CD14-positive monocyte (primary cell): Measurements from ENCODE around the gene CCDC174. TPM values are rescaled to one million over a fixed set of nuclear protein-coding genes. Genes with fewer than 3 reads are reported as not detected.

Experiments
- DNase-seq, 3 donors: peaks; one replicate each; pipeline ENCODE4 v3.0.0-alpha.2; 2011 to 2022
- H2AFZ ChIP-seq: 2 replicates; pipeline ENCODE4 v1.6.0; 2012; ENCODE audit warnings: mild to moderate bottlenecking, low read depth, low read length, inconsistent platforms; ENCODE audit not compliant: insufficient read depth, poor library complexity, severe bottlenecking
- H3K27ac ChIP-seq, 2 donors: 1 replicate in 1 of 2; 2 replicates in 1 of 2; pipeline ENCODE4 v1.5.1; 2012 to 2013; ENCODE audit warnings: low read length in 2 of 2, control low read depth in 1 of 2, inconsistent platforms in 1 of 2, low read depth in 1 of 2, mild to moderate bottlenecking in 1 of 2
- H3K27me3 ChIP-seq, 2 donors: one replicate each; pipeline versions ENCODE4 v1.6.0 to v1.6.1; 2011 to 2013; ENCODE audit warnings: low read length in 2 of 2; ENCODE audit not compliant: control insufficient read depth in 2 of 2, insufficient read depth in 2 of 2
- H3K36me3 ChIP-seq, 2 donors: replicated peaks in 1 of 2; 1 replicate in 1 of 2; 2 replicates in 1 of 2; pipeline versions ENCODE4 v1.5.1 to v1.6.1; 2012 to 2013; ENCODE audit warnings: low read length in 2 of 2, control low read depth in 1 of 2, inconsistent platforms in 1 of 2, mild to moderate bottlenecking in 1 of 2; ENCODE audit not compliant: insufficient read depth in 2 of 2, control insufficient read depth in 1 of 2
- H3K4me1 ChIP-seq, 2 donors: 1 replicate in 1 of 2; 2 replicates in 1 of 2; pipeline versions ENCODE4 v1.5.1 to v1.6.1; 2012 to 2013; ENCODE audit warnings: low read length in 2 of 2, control low read depth in 1 of 2, inconsistent platforms in 1 of 2, mild to moderate bottlenecking in 1 of 2, moderate library complexity in 1 of 2; ENCODE audit not compliant: insufficient read depth in 2 of 2, control insufficient read depth in 1 of 2
- H3K4me2 ChIP-seq: replicated peaks from 2 replicates; pipeline ENCODE3; 2012; ENCODE audit warnings: low read length, moderate library complexity, mild to moderate bottlenecking; ENCODE audit not compliant: poor library complexity, severe bottlenecking; ENCODE audit errors: extremely low read depth
- H3K4me3 ChIP-seq, 3 experiments: fragments of 200-600 bp in 1 of 3; sonication (generic) in 1 of 3; replicated peaks in 1 of 3; 1 replicate in 2 of 3; 2 replicates in 1 of 3; pipeline ENCODE4 v1.5.1; 2011 to 2013; ENCODE audit warnings: low read length in 3 of 3, mild to moderate bottlenecking in 3 of 3, control low read depth in 2 of 3, low read depth in 2 of 3, inconsistent platforms in 1 of 3, moderate library complexity in 1 of 3
- H3K79me2 ChIP-seq: 2 replicates; pipeline ENCODE4 v1.6.0; 2012; ENCODE audit warnings: mild to moderate bottlenecking, control low read depth, inconsistent platforms, low read length, moderate library complexity; ENCODE audit not compliant: insufficient read depth
- H3K9ac ChIP-seq: 2 replicates; pipeline ENCODE4 v1.6.0; 2017; ENCODE audit warnings: low read length, mild to moderate bottlenecking; ENCODE audit not compliant: insufficient read depth, poor library complexity, severe bottlenecking
- H3K9me3 ChIP-seq, 2 donors: replicated peaks in 1 of 2; 1 replicate in 1 of 2; 2 replicates in 1 of 2; pipeline versions ENCODE4 v1.5.1 to v1.6.1; 2012 to 2013; ENCODE audit warnings: low read length in 2 of 2, control low read depth in 1 of 2; ENCODE audit not compliant: control insufficient read depth in 1 of 2, insufficient read depth in 1 of 2
- H4K20me1 ChIP-seq: 2 replicates; pipeline ENCODE4 v1.6.0; 2012; ENCODE audit warnings: mild to moderate bottlenecking, low read length, control low read depth, moderate library complexity; ENCODE audit not compliant: insufficient read depth
- H3K27ac Mint-ChIP-seq, 7 donors: one replicate each; pipeline ENCODE4 v1.8.0; 2020; ENCODE audit warnings: mild to moderate bottlenecking in 7 of 7, mixed read lengths in 7 of 7, moderate library complexity in 6 of 7, inconsistent platforms in 2 of 7
- H3K27me3 Mint-ChIP-seq, 3 donors: one replicate each; pipeline ENCODE4 v1.8.0; 2021 to 2022; ENCODE audit warnings: low read depth in 3 of 3, mild to moderate bottlenecking in 3 of 3, mixed read lengths in 3 of 3, moderate library complexity in 3 of 3, inconsistent platforms in 1 of 3
- H3K36me3 Mint-ChIP-seq, 2 donors: one replicate each; pipeline ENCODE4 v1.8.0; 2020; ENCODE audit warnings: mixed read lengths in 2 of 2, inconsistent platforms in 1 of 2, mild to moderate bottlenecking in 1 of 2
- H3K4me1 Mint-ChIP-seq: one replicate; pipeline ENCODE4 v1.8.0; 2020; ENCODE audit warnings: mild to moderate bottlenecking, mixed read lengths
- H3K4me3 Mint-ChIP-seq, 2 donors: one replicate each; pipeline ENCODE4 v1.8.0; 2020; ENCODE audit warnings: mild to moderate bottlenecking in 2 of 2, mixed read lengths in 2 of 2, moderate library complexity in 1 of 2
- H3K9me3 Mint-ChIP-seq, 7 donors: one replicate each; pipeline ENCODE4 v1.8.0; 2020 to 2022; ENCODE audit warnings: mixed read lengths in 7 of 7, mild to moderate bottlenecking in 6 of 7, moderate library complexity in 6 of 7, inconsistent platforms in 2 of 7
- CTCF ChIP-seq: fragments of 200-600 bp; IDR thresholded peaks from one replicate; pipeline ENCODE4 v1.8.0; 2022; ENCODE audit warnings: antibody characterized with exemption, mild to moderate bottlenecking
- WGBS: methylation state at CpG from one replicate; pipeline ENCODE4 v1.1.5; 2013; ENCODE audit warnings: missing lambda C conversion rate; ENCODE audit not compliant: insufficient coverage; 5-methylcytosine and 5-hydroxymethylcytosine counted together
- intact Hi-C, 2 donors: fragments of 100-400 bp; cut with micrococcal nuclease; formaldehyde crosslinking; loops; one replicate each; pipeline versions ENCODE4 v1.15.0 to v1.15.1; 2023
- polyA plus RNA-seq, 3 donors: library from polyadenylated mRNA; depleted of rRNA in 1 of 3; unstranded in 2 of 3; stranded (reverse) in 1 of 3; fragments of 300-500 nt in 2 of 3; fragments of >200 nt in 1 of 3; fragmentation: Illumina TruSeq in 2 of 3; gene quantifications; 1 replicate in 2 of 3; 2 replicates in 1 of 3; pipeline ENCODE4 v1.2.3, GENCODE V29; 2012 to 2021

The CCDC174 gene
- polyA plus RNA-seq, 3 donors, result 6.2 to 7.9 (median 7.4) TPM

- Histone ChIP-seq H3K36me3 (no peaks in the 10 kb centered on the region), H3K27me3 (no peaks in the 10 kb centered on the region), H3K4me2 (no peak overlapping the region), H2AFZ (no peak overlapping the region), H3K9me3 (peaks cover 6 to 8% of the 10 kb centered on the region in 2 donors), H4K20me1 (no peaks in the 10 kb centered on the region), H3K27ac (no peak overlapping the region), H3K4me1 (no peaks in the 10 kb centered on the region), H3K79me2 (no peaks in the 10 kb centered on the region), H3K9ac (no peak overlapping the region), H3K4me3 (no peak overlapping the region)
- no peak overlapping the region for H3K27ac Mint-ChIP-seq
- WGBS, result 87% methylated on average over 1 of the region's 1 CpG
- no peak overlapping the region for H3K4me3 Mint-ChIP-seq
- no peak for DNase-seq
- H3K4me1 Mint-ChIP-seq, result no peaks in the 10 kb centered on the region
- H3K36me3 Mint-ChIP-seq, result no peaks in the 10 kb centered on the region
- H3K9me3 Mint-ChIP-seq, result peaks cover 2 to 12% (median 8%) of the 10 kb centered on the region in 7 donors
- H3K27me3 Mint-ChIP-seq, result peaks cover 0 to 8% (median 2%) of the 10 kb centered on the region in 3 donors
- intact Hi-C loops, result no loop called here
- no peak for TF ChIP-seq CTCF
Observed at GRCh38 chr3:14717307-14717706, 65.7 kb downstream of the CCDC174 start.

- Histone ChIP-seq H3K27ac (no peak overlapping the region), H2AFZ (no peak overlapping the region), H3K4me3 (no peak overlapping the region), H3K9ac (no peak overlapping the region), H3K36me3 (no peaks in the 10 kb centered on the region), H3K4me1 (no peaks in the 10 kb centered on the region), H3K27me3 (no peaks in the 10 kb centered on the region), H3K79me2 (no peaks in the 10 kb centered on the region), H3K4me2 (no peak overlapping the region), H4K20me1 (no peaks in the 10 kb centered on the region), H3K9me3 (peaks cover under 1 to 4% of the 10 kb centered on the region in 2 donors)
- no peaks in the 10 kb centered on the region for H3K4me1 Mint-ChIP-seq
- peaks cover 0 to 8% (median 2%) of the 10 kb centered on the region in 3 donors for H3K27me3 Mint-ChIP-seq
- WGBS, result 95% methylated on average over 2 of the region's 2 CpGs
- DNase-seq, result no peak
- intact Hi-C loops, result no loop called here
- no peak overlapping the region for H3K27ac Mint-ChIP-seq
- no peak for TF ChIP-seq CTCF
- H3K36me3 Mint-ChIP-seq, result no peaks in the 10 kb centered on the region
- H3K9me3 Mint-ChIP-seq, result peaks cover 0 to 4% (median 0%) of the 10 kb centered on the region in 7 donors
- H3K4me3 Mint-ChIP-seq, result no peak overlapping the region
Observed at GRCh38 chr3:14718539-14718938, 67.0 kb downstream of the CCDC174 start.
